WERI-Rb-1 (cell line): ENCODE measurements around the gene RPL11.

ENCODE experiments used
- DNase-seq: peaks from one replicate; pipeline ENCODE4 v3.0.0-alpha.2; 2020
- H3K27ac ChIP-seq: fragments of 250-450 bp; sonication (Bioruptor Pico); 2 replicates; pipeline ENCODE4 v1.5.1; 2020; ENCODE audit warnings: mild to moderate bottlenecking, moderate library complexity
- H3K27me3 ChIP-seq: fragments of 250-450 bp; sonication (Bioruptor Pico); 2 replicates; pipeline ENCODE4 v1.5.1; 2021; ENCODE audit warnings: mild to moderate bottlenecking, low read depth, moderate library complexity; ENCODE audit not compliant: insufficient read depth, severe bottlenecking
- H3K36me3 ChIP-seq: fragments of 250-450 bp; sonication (Bioruptor Pico); 2 replicates; pipeline ENCODE4 v1.5.1; 2020; ENCODE audit warnings: mild to moderate bottlenecking, moderate library complexity
- H3K4me3 ChIP-seq: 2 replicates; pipeline ENCODE4 v1.5.1; 2011; ENCODE audit warnings: low read depth, mild to moderate bottlenecking, control low read depth, low read length
- H3K9me3 ChIP-seq: fragments of 250-450 bp; sonication (Bioruptor Pico); 2 replicates; pipeline ENCODE4 v1.5.1; 2021; ENCODE audit warnings: mild to moderate bottlenecking, moderate library complexity; ENCODE audit not compliant: severe bottlenecking
- CTCF ChIP-seq: IDR thresholded peaks from 2 replicates; pipeline ENCODE4 v1.5.1; 2011; ENCODE audit warnings: low read depth, mild to moderate bottlenecking, control low read depth, inconsistent platforms, low read length

The RPL11 gene

GRCh38 chr1:23691499-23692307 lies at the start of gene RPL11:
RPL11 (plus strand) TSS chr1:23691806; CDS start chr1:23691824, 18 bp downstream.
- peak; percentile 78 for TF ChIP-seq CTCF
- peak; percentile 93 for DNase-seq
- H3K9me3 ChIP-seq, result peaks cover 6% of the 10 kb centered on the region
- H3K27me3 ChIP-seq, result no peaks in the 10 kb centered on the region
- H3K4me3 ChIP-seq, result peak within 1 kb of the TSS; percentile 81
- H3K27ac ChIP-seq, result peak within 1 kb of the TSS; percentile 88
- H3K36me3 ChIP-seq, result peaks cover 49% of the 10 kb centered on the region

- Histone ChIP-seq H3K27me3 (no peaks in the 10 kb centered on the region), H3K4me3 (no peak overlapping the region), H3K9me3 (no peaks in the 10 kb centered on the region), H3K36me3 (no peaks in the 10 kb centered on the region), H3K27ac (peak overlapping the region; percentile 66)
- peak; percentile 40 for DNase-seq
- TF ChIP-seq CTCF, result no peak
Measured at GRCh38 chr1:23643736-23644554, 47.7 kb upstream of the RPL11 start.

- TF ChIP-seq CTCF, result no peak
- peak; percentile 46 for DNase-seq
- peak overlapping the region; percentile 66 for H3K27ac ChIP-seq
- H3K36me3 ChIP-seq, result no peaks in the 10 kb centered on the region
- H3K4me3 ChIP-seq, result no peak overlapping the region
- no peaks in the 10 kb centered on the region for H3K27me3 ChIP-seq
- H3K9me3 ChIP-seq, result no peaks in the 10 kb centered on the region
Measured at GRCh38 chr1:23644555-23644866, 47.1 kb upstream of the RPL11 start.

GRCh38 chr1:23645338-23645737 lies 46.3 kb upstream of the RPL11 start:
- DNase-seq, result no peak
- Histone ChIP-seq H3K27me3 (no peaks in the 10 kb centered on the region), H3K36me3 (no peaks in the 10 kb centered on the region), H3K9me3 (no peaks in the 10 kb centered on the region), H3K27ac (peak overlapping the region; percentile 66; the same call in 1 of the 2 replicates), H3K4me3 (no peak overlapping the region)
- no peak for TF ChIP-seq CTCF

- Histone ChIP-seq H3K4me3 (no peak overlapping the region), H3K27ac (no peak overlapping the region), H3K27me3 (no peaks in the 10 kb centered on the region), H3K9me3 (no peaks in the 10 kb centered on the region), H3K36me3 (no peaks in the 10 kb centered on the region)
- no peak for TF ChIP-seq CTCF
- no peak for DNase-seq
Measured at GRCh38 chr1:23646091-23646490, 45.5 kb upstream of the RPL11 start.
